ENCODE results near the gene CALN1.
"Not testable (repeated sequence)": the region's sequence is repeated elsewhere in the genome, so short reads cannot be mapped to it uniquely, and the experiment has no call there.

- TF ChIP-seq POLR2A, CTCF, POLR2AphosphoS5 (IDR thresholded peaks at IDR 0.05): not testable (repeated sequence)
Observed at GRCh38 chr7:71737931-71738540, 674.1 kb downstream of the CALN1 start.

All from prostate gland (tissue), 2 donors.